Loucy (cell line): Measurements from ENCODE around the gene SMYD1.

Source experiments
- H2AFZ ChIP-seq: fragments of 200-600 bp; sonication (generic); 2 replicates; pipeline ENCODE4 v1.6.0; 2016; ENCODE audit warnings: antibody characterized with exemption, mild to moderate bottlenecking, low read length, moderate library complexity
- H3F3A ChIP-seq: fragments of 200-600 bp; 2 replicates; pipeline ENCODE4 v1.6.0; 2016; ENCODE audit warnings: antibody characterized with exemption, low read depth, mild to moderate bottlenecking
- H3K27me3 ChIP-seq: fragments of 200-600 bp; sonication (generic); 2 replicates; pipeline ENCODE4 v1.6.1; 2014; ENCODE audit warnings: low read length, mild to moderate bottlenecking; ENCODE audit not compliant: insufficient read depth, poor library complexity, severe bottlenecking
- H3K36me3 ChIP-seq: fragments of 200-600 bp; sonication (generic); 2 replicates; pipeline ENCODE4 v1.6.1; 2016; ENCODE audit warnings: low read length; ENCODE audit not compliant: insufficient read depth
- H3K4me1 ChIP-seq: fragments of 200-600 bp; sonication (generic); 2 replicates; pipeline ENCODE4 v1.5.1; 2014; ENCODE audit warnings: low read length, mild to moderate bottlenecking; ENCODE audit not compliant: insufficient read depth, poor library complexity, severe bottlenecking
- H3K4me2 ChIP-seq: fragments of 200-600 bp; sonication (generic); 2 replicates; pipeline ENCODE4 v1.6.0; 2014; ENCODE audit warnings: antibody characterized with exemption, low read length, low read depth, mild to moderate bottlenecking; ENCODE audit not compliant: poor library complexity, severe bottlenecking
- H3K4me3 ChIP-seq: fragments of 200-600 bp; sonication (generic); 2 replicates; pipeline ENCODE4 v1.5.1; 2014; ENCODE audit warnings: low read length, mild to moderate bottlenecking, mixed read lengths; ENCODE audit not compliant: poor library complexity, severe bottlenecking
- H3K79me2 ChIP-seq: fragments of 200-600 bp; sonication (generic); 2 replicates; pipeline ENCODE4 v1.6.1; 2014; ENCODE audit warnings: low read length; ENCODE audit not compliant: insufficient read depth
- H3K9ac ChIP-seq: fragments of 200-600 bp; sonication (generic); 2 replicates; pipeline ENCODE4 v1.6.0; 2014; ENCODE audit warnings: mild to moderate bottlenecking, low read depth, low read length, moderate library complexity; ENCODE audit not compliant: poor library complexity, severe bottlenecking
- H3K9me2 ChIP-seq: fragments of 200-600 bp; sonication (generic); replicated peaks from 2 replicates; pipeline ENCODE4 v1.6.1; 2016; ENCODE audit warnings: low read depth, low read length, mixed read lengths
- H3K9me3 ChIP-seq: fragments of 200-600 bp; sonication (generic); 2 replicates; pipeline ENCODE4 v1.6.1; 2014; ENCODE audit warnings: mild to moderate bottlenecking, antibody characterized with exemption, low read length, low read depth; ENCODE audit not compliant: insufficient read depth
- H4K20me1 ChIP-seq: fragments of 200-600 bp; sonication (generic); 2 replicates; pipeline ENCODE4 v1.6.0; 2014; ENCODE audit warnings: antibody characterized with exemption, low read length, mild to moderate bottlenecking; ENCODE audit not compliant: insufficient read depth, poor library complexity, severe bottlenecking
- CTCF ChIP-seq: fragments of 200-600 bp; sonication (generic); conservative IDR thresholded peaks from 2 replicates; pipeline ENCODE4 v1.5.1; 2014; ENCODE audit warnings: mild to moderate bottlenecking, antibody characterized with exemption, low read length
- EZH2phosphoT487 ChIP-seq: fragments of 200-600 bp; IDR thresholded peaks from 2 replicates; pipeline ENCODE4 v1.6.1; 2018; ENCODE audit warnings: antibody characterized with exemption, mild to moderate bottlenecking, moderate library complexity, borderline replicate concordance

Gene SMYD1

DNA sequence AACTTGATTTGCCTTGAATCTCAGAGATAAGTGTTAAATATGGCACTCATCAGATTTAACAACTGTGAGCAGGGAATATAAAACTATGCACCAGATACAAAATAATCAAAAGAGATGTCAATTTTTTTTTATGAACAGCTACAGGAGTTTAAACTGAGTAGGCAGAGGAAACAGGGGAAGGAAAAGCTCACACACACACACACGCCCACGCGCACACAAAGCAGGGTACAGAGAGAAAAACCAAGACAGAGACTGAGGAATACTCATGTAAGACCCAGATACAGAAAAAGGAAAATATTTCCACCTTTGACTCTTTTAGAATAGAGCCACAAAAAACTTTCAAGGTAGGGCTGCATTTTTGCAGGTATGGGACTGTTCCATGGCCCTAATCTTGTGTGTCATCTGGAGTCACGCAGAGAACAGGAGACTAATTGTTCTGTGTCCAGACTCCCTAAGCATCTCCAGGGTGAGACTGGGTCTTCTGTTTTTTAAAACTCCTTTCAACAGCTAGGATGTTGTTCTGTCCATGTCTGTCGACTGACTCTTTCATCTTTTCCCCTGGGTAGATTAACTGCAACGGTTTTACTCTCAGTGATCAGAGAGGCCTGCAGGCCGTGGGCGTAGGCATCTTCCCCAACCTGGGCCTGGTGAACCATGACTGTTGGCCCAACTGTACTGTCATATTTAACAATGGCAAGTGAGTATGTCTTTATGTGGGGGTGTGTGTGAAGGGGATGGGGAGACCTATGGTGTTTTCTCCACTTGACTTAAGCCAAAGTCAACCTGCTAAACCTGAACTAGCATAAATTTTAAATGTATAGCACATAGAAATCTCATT lies 23.0 kb downstream of the SMYD1 start:
- Histone ChIP-seq H3K9me2 (no peaks in the 10 kb centered on the region), H4K20me1 (no peaks in the 10 kb centered on the region), H3K9me3 (no peaks in the 10 kb centered on the region), H3K27me3 (no peaks in the 10 kb centered on the region), H3K4me2 (no peak overlapping the region), H3K36me3 (no peaks in the 10 kb centered on the region), H3K4me1 (no peaks in the 10 kb centered on the region), H3K4me3 (no peak overlapping the region), H3F3A (no peaks in the 10 kb centered on the region), H3K79me2 (no peaks in the 10 kb centered on the region), H2AFZ (no peak overlapping the region), H3K9ac (no peak overlapping the region)
- TF ChIP-seq EZH2phosphoT487 (no peak), CTCF (no peak)

DNA sequence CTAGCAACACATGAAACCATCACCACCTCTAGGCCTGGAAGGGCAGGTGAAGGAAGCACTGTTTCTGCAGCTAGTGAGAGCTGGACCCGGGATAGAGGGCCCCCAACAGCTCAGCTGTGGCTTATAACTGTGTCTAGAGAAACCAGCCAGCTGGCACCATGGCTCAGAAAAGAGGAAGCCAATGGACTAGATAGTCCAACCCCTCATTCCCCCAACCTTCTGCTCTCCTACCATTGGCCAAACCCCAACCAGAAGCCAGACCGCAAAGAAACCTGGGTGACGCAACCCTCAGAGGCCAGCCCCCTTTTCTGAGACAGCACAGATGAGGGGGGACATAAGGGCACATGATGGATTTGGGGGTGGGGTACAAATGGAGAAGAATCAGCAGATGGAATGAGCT lies 24.3 kb downstream of the SMYD1 start:
- H3K79me2 ChIP-seq, result no peaks in the 10 kb centered on the region
- H3K9me3 ChIP-seq, result no peaks in the 10 kb centered on the region
- no peaks in the 10 kb centered on the region for H3K4me1 ChIP-seq
- no peaks in the 10 kb centered on the region for H4K20me1 ChIP-seq
- H3K9me2 ChIP-seq, result no peaks in the 10 kb centered on the region
- H3K4me2 ChIP-seq, result no peak overlapping the region
- H3K4me3 ChIP-seq, result no peak overlapping the region
- TF ChIP-seq CTCF (no peak), EZH2phosphoT487 (no peak)
- no peaks in the 10 kb centered on the region for H3K36me3 ChIP-seq
- no peak overlapping the region for H3K9ac ChIP-seq
- no peaks in the 10 kb centered on the region for H3F3A ChIP-seq
- no peaks in the 10 kb centered on the region for H3K27me3 ChIP-seq
- H2AFZ ChIP-seq, result no peak overlapping the region

DNA sequence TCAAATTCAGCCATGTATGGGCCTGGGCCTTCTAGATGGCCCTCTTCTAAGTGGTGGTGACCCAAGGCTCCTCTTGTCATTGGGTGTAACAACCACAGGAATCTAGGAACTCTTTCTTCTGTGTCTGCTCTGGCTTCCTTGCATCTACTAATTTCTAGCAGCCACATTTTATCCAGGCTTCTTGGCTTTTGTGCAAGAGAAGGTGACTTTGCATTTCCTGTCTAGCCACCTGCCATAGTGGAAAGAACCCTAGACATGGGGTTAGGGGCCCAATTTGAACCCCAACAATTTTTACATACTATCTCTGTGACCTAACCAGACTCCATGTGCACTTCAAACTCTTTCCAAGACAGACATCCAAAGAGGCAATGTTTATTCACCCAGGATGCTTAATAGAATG lies 25.1 kb downstream of the SMYD1 start:
- H3F3A ChIP-seq, result no peaks in the 10 kb centered on the region
- no peak overlapping the region for H2AFZ ChIP-seq
- H3K4me3 ChIP-seq, result no peak overlapping the region
- no peak overlapping the region for H3K4me2 ChIP-seq
- no peaks in the 10 kb centered on the region for H3K9me3 ChIP-seq
- H3K36me3 ChIP-seq, result no peaks in the 10 kb centered on the region
- H3K4me1 ChIP-seq, result no peaks in the 10 kb centered on the region
- no peaks in the 10 kb centered on the region for H3K79me2 ChIP-seq
- H3K9me2 ChIP-seq, result no peaks in the 10 kb centered on the region
- TF ChIP-seq CTCF (no peak), EZH2phosphoT487 (no peak)
- no peak overlapping the region for H3K9ac ChIP-seq
- H4K20me1 ChIP-seq, result no peaks in the 10 kb centered on the region
- H3K27me3 ChIP-seq, result no peaks in the 10 kb centered on the region
